MCF 10A (cell line): ENCODE results near the gene SCAF8. TPM values are rescaled to one million over a fixed set of nuclear protein-coding genes. Genes with fewer than 3 reads are reported as not detected.

Source experiments
- BruUV-seq: library from RNA; stranded (reverse); fragments of 400-500 nt; replicated peaks from 2 replicates; lab custom pipeline; 2021; lab: Mats Ljungman, UMichigan
- CTCF ChIA-PET: fragments of 300-600 bp; sonication (Branson Sonifier 250); formaldehyde crosslinking; extraction: SDS; loops from one replicate; lab custom pipeline; 2021; ENCODE audit warnings: antibody characterized with exemption, inconsistent platforms; lab: Yijun Ruan, JAX
- POLR2A ChIA-PET: fragments of 300-600, 350-650 bp; sonication (Branson Sonifier 250); formaldehyde crosslinking; extraction: SDS; loops from one replicate; lab custom pipeline; 2020; ENCODE audit warnings: antibody characterized with exemption, inconsistent platforms; lab: Yijun Ruan, JAX
- DNase-seq: peaks from one replicate; pipeline ENCODE4 v3.0.0-alpha.2; 2018; ENCODE audit not compliant: unreplicated experiment
- H3K27ac Mint-ChIP-seq: one replicate; pipeline ENCODE4 v1.8.0; 2022; ENCODE audit warnings: mild to moderate bottlenecking, low read depth, mixed read lengths; ENCODE audit not compliant: unreplicated experiment
- H3K27me3 Mint-ChIP-seq: one replicate; pipeline ENCODE4 v1.8.0; 2022; ENCODE audit warnings: mixed read lengths; ENCODE audit not compliant: insufficient read depth, unreplicated experiment
- H3K36me3 Mint-ChIP-seq: one replicate; pipeline ENCODE4 v1.8.0; 2022; ENCODE audit warnings: mild to moderate bottlenecking, moderate library complexity, mixed read lengths; ENCODE audit not compliant: insufficient read depth, unreplicated experiment
- H3K4me1 Mint-ChIP-seq: one replicate; pipeline ENCODE4 v1.8.0; 2022; ENCODE audit warnings: mixed read lengths; ENCODE audit not compliant: insufficient read depth, unreplicated experiment
- H3K4me3 Mint-ChIP-seq: one replicate; pipeline ENCODE4 v1.8.0; 2022; ENCODE audit warnings: mild to moderate bottlenecking, moderate library complexity, mixed read lengths; ENCODE audit not compliant: unreplicated experiment
- H3K9me3 Mint-ChIP-seq: one replicate; pipeline ENCODE4 v1.8.0; 2022; ENCODE audit warnings: mixed read lengths; ENCODE audit not compliant: unreplicated experiment
- intact Hi-C: fragments of 100-400 bp; cut with micrococcal nuclease; formaldehyde crosslinking; loops from 2 replicates; pipeline ENCODE4 v1.14.1; 2022
- total RNA-seq: library from RNA; stranded (reverse); gene quantifications from 2 replicates; pipeline ENCODE4 v1.2.3, GENCODE V29; 2022
- TF ChIP-seq, protein P1 (sequence below): fragments of 200-600 bp; IDR thresholded peaks from one replicate; pipeline ENCODE4 v1.8.0; 2022; ENCODE audit warnings: antibody characterized with exemption, mild to moderate bottlenecking; ENCODE audit not compliant: unreplicated experiment

Gene SCAF8
- total RNA-seq, 1 experiment from 2014 or later, result 49.2 TPM

- peaks cover 32% of the 10 kb centered on the region for H3K27me3 Mint-ChIP-seq
- H3K4me3 Mint-ChIP-seq, result no peak overlapping the region
- intact Hi-C loops, result no loop called here
- TF ChIP-seq, protein P1, sequence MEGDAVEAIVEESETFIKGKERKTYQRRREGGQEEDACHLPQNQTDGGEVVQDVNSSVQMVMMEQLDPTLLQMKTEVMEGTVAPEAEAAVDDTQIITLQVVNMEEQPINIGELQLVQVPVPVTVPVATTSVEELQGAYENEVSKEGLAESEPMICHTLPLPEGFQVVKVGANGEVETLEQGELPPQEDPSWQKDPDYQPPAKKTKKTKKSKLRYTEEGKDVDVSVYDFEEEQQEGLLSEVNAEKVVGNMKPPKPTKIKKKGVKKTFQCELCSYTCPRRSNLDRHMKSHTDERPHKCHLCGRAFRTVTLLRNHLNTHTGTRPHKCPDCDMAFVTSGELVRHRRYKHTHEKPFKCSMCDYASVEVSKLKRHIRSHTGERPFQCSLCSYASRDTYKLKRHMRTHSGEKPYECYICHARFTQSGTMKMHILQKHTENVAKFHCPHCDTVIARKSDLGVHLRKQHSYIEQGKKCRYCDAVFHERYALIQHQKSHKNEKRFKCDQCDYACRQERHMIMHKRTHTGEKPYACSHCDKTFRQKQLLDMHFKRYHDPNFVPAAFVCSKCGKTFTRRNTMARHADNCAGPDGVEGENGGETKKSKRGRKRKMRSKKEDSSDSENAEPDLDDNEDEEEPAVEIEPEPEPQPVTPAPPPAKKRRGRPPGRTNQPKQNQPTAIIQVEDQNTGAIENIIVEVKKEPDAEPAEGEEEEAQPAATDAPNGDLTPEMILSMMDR, result no peak
- H3K9me3 Mint-ChIP-seq, result no peaks in the 10 kb centered on the region
- no peak overlapping the region for H3K27ac Mint-ChIP-seq
- peak; percentile 8 for DNase-seq
- H3K4me1 Mint-ChIP-seq, result no peaks in the 10 kb centered on the region
- POLR2A ChIA-PET, result no interaction called here
- CTCF ChIA-PET, result no interaction called here
- no TSS peak for BruUV-seq
- H3K36me3 Mint-ChIP-seq, result no peaks in the 10 kb centered on the region
Observed at GRCh38 chr6:154705471-154706113, 27.6 kb upstream of the SCAF8 start.

- no peaks in the 10 kb centered on the region for H3K36me3 Mint-ChIP-seq
- ChIA-PET POLR2A (interaction anchor here (0.6 kb wide), 1 partner anchor 102 kb away, joined by 3 read pairs; no protein-coding TSS in a partner anchor), CTCF (no interaction called here)
- peaks cover 25% of the 10 kb centered on the region for H3K27me3 Mint-ChIP-seq
- no TSS peak for BruUV-seq
- TF ChIP-seq, protein P1, result no peak
- intact Hi-C loops, result no loop called here
- no peak overlapping the region for H3K27ac Mint-ChIP-seq
- DNase-seq, result no peak
- H3K4me1 Mint-ChIP-seq, result no peaks in the 10 kb centered on the region
- H3K9me3 Mint-ChIP-seq, result no peaks in the 10 kb centered on the region
- H3K4me3 Mint-ChIP-seq, result no peak overlapping the region
Observed at GRCh38 chr6:154706389-154706788, 26.8 kb upstream of the SCAF8 start.

- BruUV-seq, result no TSS peak
- TF ChIP-seq, protein P1, result no peak
- Mint-ChIP-seq H3K4me1 (no peaks in the 10 kb centered on the region), H3K4me3 (no peak overlapping the region), H3K27ac (no peak overlapping the region), H3K27me3 (no peaks in the 10 kb centered on the region), H3K9me3 (no peaks in the 10 kb centered on the region), H3K36me3 (no peaks in the 10 kb centered on the region)
- POLR2A ChIA-PET, result no interaction called here
- CTCF ChIA-PET, result interaction anchor here (0.6 kb wide), 1 partner anchor 263 kb away, joined by 3 read pairs; no protein-coding TSS in a partner anchor
- DNase-seq, result no peak
- intact Hi-C loops, result no loop called here
Observed at GRCh38 chr6:154709621-154710020, 23.6 kb upstream of the SCAF8 start.

DNA sequence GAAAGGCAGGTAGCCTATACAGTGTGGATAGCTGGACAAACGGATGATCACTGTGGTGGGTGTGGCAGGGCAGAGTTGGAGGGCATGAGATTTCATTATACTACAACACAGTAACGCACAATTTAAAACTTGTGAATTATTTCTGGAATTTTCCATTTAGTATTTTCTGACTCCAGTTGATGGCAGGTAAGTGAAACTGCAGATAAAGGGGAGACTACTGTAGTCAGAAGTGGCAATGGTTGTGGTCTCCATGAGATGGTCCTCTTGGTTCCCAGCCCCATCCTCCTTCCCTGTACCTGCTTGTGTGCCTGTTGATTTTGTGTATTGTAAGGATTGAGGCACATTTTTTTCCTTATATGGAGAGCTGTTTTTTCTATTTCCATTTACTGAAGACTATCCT lies 22.5 kb upstream of the SCAF8 start:
- intact Hi-C loops, result no loop called here
- Mint-ChIP-seq H3K27me3 (no peaks in the 10 kb centered on the region), H3K4me1 (no peaks in the 10 kb centered on the region), H3K4me3 (no peak overlapping the region), H3K36me3 (no peaks in the 10 kb centered on the region), H3K9me3 (no peaks in the 10 kb centered on the region), H3K27ac (no peak overlapping the region)
- POLR2A ChIA-PET, result interaction anchor here (1.0 kb wide), 1 partner anchor 112 kb away, joined by 4 read pairs; no protein-coding TSS in a partner anchor
- CTCF ChIA-PET, result no interaction called here
- no peak for DNase-seq
- BruUV-seq, result no TSS peak
- TF ChIP-seq, protein P1, result no peak
